ENCODE measurements around the gene SIN3B. TPM values are rescaled to one million over a fixed set of nuclear protein-coding genes. Genes with fewer than 3 reads are reported as not detected.
"Not testable (repeated sequence)": the region's sequence is repeated elsewhere in the genome, so short reads cannot be mapped to it uniquely, and the experiment has no call there.

SIN3B gene
- polyA plus RNA-seq, 3 donors: 7.2 to 154 (median 10.2) TPM

DNA sequence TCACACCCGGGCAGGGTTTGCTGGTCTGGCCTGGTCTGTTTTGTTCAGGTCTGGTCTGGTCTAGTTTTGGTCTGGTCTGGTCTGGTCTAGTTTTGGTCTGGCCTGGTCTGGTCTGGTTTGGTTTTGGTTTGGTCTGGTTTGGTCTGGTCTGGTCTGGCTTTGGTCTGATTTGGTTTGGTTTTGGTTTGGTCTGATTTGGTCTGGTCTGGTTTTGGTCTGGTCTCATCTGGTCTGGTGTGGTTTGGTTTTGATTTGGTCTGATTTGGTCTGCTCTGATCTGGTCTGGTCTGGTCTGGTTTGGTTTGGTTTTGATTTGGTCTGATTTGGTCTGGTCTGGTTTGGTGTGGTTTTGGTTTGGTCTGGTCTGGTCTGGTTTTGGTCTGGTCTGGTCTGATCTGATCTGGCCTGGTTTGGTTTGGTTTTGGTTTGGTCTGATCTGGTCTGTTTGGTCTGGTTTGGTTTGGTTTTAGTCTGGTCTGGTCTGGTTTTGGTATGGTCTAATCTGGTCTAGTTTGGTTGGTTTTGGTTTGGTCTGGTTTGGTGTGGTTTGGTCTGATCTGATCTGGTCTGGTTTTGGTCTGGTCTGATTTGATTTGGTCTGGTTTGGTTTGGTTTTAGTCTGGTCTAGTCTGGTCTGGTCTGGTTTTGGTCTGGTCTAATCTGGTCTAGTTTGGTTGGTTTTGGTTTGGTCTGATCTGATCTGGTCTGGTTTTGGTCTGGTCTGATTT, 45.2 kb downstream of the SIN3B start:
- Histone ChIP-seq H4K20me1 (ENCODE audit: insufficient read depth, low read length) (peaks cover 76% of the 10 kb centered on the region), H3K79me2 (ENCODE audit: insufficient read depth, low read length) (peaks cover 16% of the 10 kb centered on the region), H3K27me3 (ENCODE audit: control insufficient read depth in 2 of 2, insufficient read depth in 2 of 2, low read length in 2 of 2) (no peaks in the 10 kb centered on the region), H3K4me3 (replicated peaks in 1 of 3; ENCODE audit: low read depth in 2 of 3, low read length in 3 of 3) (no peak overlapping the region), H2AFZ (ENCODE audit: insufficient read depth, low read depth, low read length, poor library complexity, severe bottlenecking) (no peak overlapping the region), H3K27ac (ENCODE audit: low read depth in 1 of 2, low read length in 2 of 2) (peak overlapping the region in 1 of 2 donors; percentile 30), H3K4me2 (replicated peaks; ENCODE audit: extremely low read depth, low read length, poor library complexity, severe bottlenecking) (no peak overlapping the region), H3K4me1 (ENCODE audit: control insufficient read depth in 1 of 2, insufficient read depth in 2 of 2, low read length in 2 of 2) (no peaks in the 10 kb centered on the region), H3K9ac (ENCODE audit: insufficient read depth, low read length, poor library complexity, severe bottlenecking) (no peak overlapping the region), H3K9me3 (replicated peaks in 1 of 2; ENCODE audit: control insufficient read depth in 1 of 2, insufficient read depth in 1 of 2, low read length in 2 of 2) (peaks cover 5 to 22% of the 10 kb centered on the region in 2 donors), H3K36me3 (replicated peaks in 1 of 2; ENCODE audit: control insufficient read depth in 1 of 2, insufficient read depth in 2 of 2, low read length in 2 of 2) (peaks cover 82 to 92% of the 10 kb centered on the region in 2 donors)
- H3K4me1 Mint-ChIP-seq: peaks cover 6% of the 10 kb centered on the region
- H3K27ac Mint-ChIP-seq: peak overlapping the region; percentile 8 to 79 (median 52)
- H3K36me3 Mint-ChIP-seq: peaks cover 86 to 100% of the 10 kb centered on the region in 2 donors
- intact Hi-C loops (cut with micrococcal nuclease): no loop called here
- 89% methylated on average over 1 of the region's 1 CpG for WGBS (ENCODE audit: insufficient coverage)
- H3K27me3 Mint-ChIP-seq (ENCODE audit: low read depth in 3 of 3): no peaks in the 10 kb centered on the region
- H3K9me3 Mint-ChIP-seq: peaks cover 22 to 31% (median 25%) of the 10 kb centered on the region in 7 donors
- TF ChIP-seq, protein P1, sequence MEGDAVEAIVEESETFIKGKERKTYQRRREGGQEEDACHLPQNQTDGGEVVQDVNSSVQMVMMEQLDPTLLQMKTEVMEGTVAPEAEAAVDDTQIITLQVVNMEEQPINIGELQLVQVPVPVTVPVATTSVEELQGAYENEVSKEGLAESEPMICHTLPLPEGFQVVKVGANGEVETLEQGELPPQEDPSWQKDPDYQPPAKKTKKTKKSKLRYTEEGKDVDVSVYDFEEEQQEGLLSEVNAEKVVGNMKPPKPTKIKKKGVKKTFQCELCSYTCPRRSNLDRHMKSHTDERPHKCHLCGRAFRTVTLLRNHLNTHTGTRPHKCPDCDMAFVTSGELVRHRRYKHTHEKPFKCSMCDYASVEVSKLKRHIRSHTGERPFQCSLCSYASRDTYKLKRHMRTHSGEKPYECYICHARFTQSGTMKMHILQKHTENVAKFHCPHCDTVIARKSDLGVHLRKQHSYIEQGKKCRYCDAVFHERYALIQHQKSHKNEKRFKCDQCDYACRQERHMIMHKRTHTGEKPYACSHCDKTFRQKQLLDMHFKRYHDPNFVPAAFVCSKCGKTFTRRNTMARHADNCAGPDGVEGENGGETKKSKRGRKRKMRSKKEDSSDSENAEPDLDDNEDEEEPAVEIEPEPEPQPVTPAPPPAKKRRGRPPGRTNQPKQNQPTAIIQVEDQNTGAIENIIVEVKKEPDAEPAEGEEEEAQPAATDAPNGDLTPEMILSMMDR (IDR thresholded peaks at IDR 0.05): no peak
- no peak overlapping the region for H3K4me3 Mint-ChIP-seq
- DNase-seq: no peak

GRCh38 chr19:16874978-16875299, 45.7 kb downstream of the SIN3B start:
- Histone ChIP-seq H3K36me3 (replicated peaks in 1 of 2; ENCODE audit: control insufficient read depth in 1 of 2, insufficient read depth in 2 of 2, low read length in 2 of 2) (peaks cover 82 to 92% of the 10 kb centered on the region in 2 donors), H3K9me3 (replicated peaks in 1 of 2; ENCODE audit: control insufficient read depth in 1 of 2, insufficient read depth in 1 of 2, low read length in 2 of 2) (peaks cover 5 to 27% of the 10 kb centered on the region in 2 donors), H3K79me2 (ENCODE audit: insufficient read depth, low read length) (peaks cover 16% of the 10 kb centered on the region), H3K27ac (ENCODE audit: low read depth in 1 of 2, low read length in 2 of 2) (peak overlapping the region in 1 of 2 donors; percentile 30), H4K20me1 (ENCODE audit: insufficient read depth, low read length) (peaks cover 71% of the 10 kb centered on the region)
- intact Hi-C loops (cut with micrococcal nuclease); H3K4me1 Mint-ChIP-seq; H3K4me3 ChIP-seq (replicated peaks in 1 of 3; ENCODE audit: low read depth in 2 of 3, low read length in 3 of 3); DNase-seq; H2AFZ ChIP-seq (ENCODE audit: insufficient read depth, low read depth, low read length, poor library complexity, severe bottlenecking); H3K27me3 Mint-ChIP-seq (ENCODE audit: low read depth in 3 of 3); H3K9ac ChIP-seq (ENCODE audit: insufficient read depth, low read length, poor library complexity, severe bottlenecking); H3K4me2 ChIP-seq (replicated peaks; ENCODE audit: extremely low read depth, low read length, poor library complexity, severe bottlenecking); H3K4me3 Mint-ChIP-seq; H3K27me3 ChIP-seq (ENCODE audit: control insufficient read depth in 2 of 2, insufficient read depth in 2 of 2, low read length in 2 of 2); H3K4me1 ChIP-seq (ENCODE audit: control insufficient read depth in 1 of 2, insufficient read depth in 2 of 2, low read length in 2 of 2): not testable (repeated sequence)
- Mint-ChIP-seq H3K9me3 (peaks cover 26 to 36% (median 28%) of the 10 kb centered on the region in 7 donors), H3K36me3 (peaks cover 88 to 100% of the 10 kb centered on the region in 2 donors), H3K27ac (peak overlapping the region; percentile 8 to 79 (median 52))

Data from CD14-positive monocyte (primary cell).